Fibroblast of villous mesenchyme (primary cell): ENCODE measurements around the gene SPR. TPM values are rescaled to one million over a fixed set of nuclear protein-coding genes. Genes with fewer than 3 reads are reported as not detected.

Experiments used
- DNase-seq: peaks from one replicate; pipeline ENCODE4 v3.0.0-alpha.2; 2010; ENCODE audit warnings: low read depth
- H3K4me3 ChIP-seq: 2 replicates; pipeline ENCODE4 v1.5.1; 2011; ENCODE audit warnings: low read depth, mild to moderate bottlenecking, low read length
- CTCF ChIP-seq: IDR thresholded peaks from 2 replicates; pipeline ENCODE4 v1.5.1; 2012; ENCODE audit warnings: low read depth, mild to moderate bottlenecking, low read length; ENCODE audit not compliant: insufficient read depth
- total RNA-seq: library from RNA; depleted of rRNA; stranded (reverse); fragments of >200 nt; gene quantifications from 2 replicates; pipeline ENCODE4 v1.2.3, GENCODE V29; 2012

The SPR gene
- total RNA-seq, 1 donor: 22.0 TPM

GRCh38 chr2:72895154-72895553, 7.9 kb downstream of the SPR start:
- TF ChIP-seq CTCF: no peak

GRCh38 chr2:72895759-72896281, 8.6 kb downstream of the SPR start:
- TF ChIP-seq CTCF: no peak

More at GRCh38 chr2:72895154-72895553, 7.9 kb downstream of the SPR start:
- H3K4me3 ChIP-seq: no peak overlapping the region
- no peak for DNase-seq

GRCh38 chr2:72896446-72896845, 9.2 kb downstream of the SPR start:
- H3K4me3 ChIP-seq: no peak overlapping the region
- DNase-seq: no peak
- no peak for TF ChIP-seq CTCF

More at GRCh38 chr2:72895759-72896281, 8.6 kb downstream of the SPR start:
- peak; percentile 22 for DNase-seq
- H3K4me3 ChIP-seq: no peak overlapping the region

- no peak overlapping the region for H3K4me3 ChIP-seq
- DNase-seq: no peak
- TF ChIP-seq CTCF: no peak
Measured at GRCh38 chr2:72897785-72898584, 10.8 kb downstream of the SPR start.

GRCh38 chr2:72898585-72898906, 11.3 kb downstream of the SPR start:
- no peak for DNase-seq
- no peak for TF ChIP-seq CTCF
- no peak overlapping the region for H3K4me3 ChIP-seq

- DNase-seq: no peak
- TF ChIP-seq CTCF: no peak
- H3K4me3 ChIP-seq: no peak overlapping the region
Measured at GRCh38 chr2:72900191-72900825, 13.1 kb downstream of the SPR start.
